Immature natural killer cell (primary cell): ENCODE results near the gene SUMO3. TPM values are rescaled to one million over a fixed set of nuclear protein-coding genes. Genes with fewer than 3 reads are reported as not detected.

Experiments used
- DNase-seq, 3 donors: peaks; one replicate each; pipeline ENCODE4 v3.0.0; 2022; ENCODE audit warnings: mixed read lengths in 1 of 3
- H3K27ac Mint-ChIP-seq, 6 donors: one replicate each; pipeline ENCODE4 v1.8.0; 2020; ENCODE audit warnings: mixed read lengths in 6 of 6, mild to moderate bottlenecking in 5 of 6, inconsistent platforms in 4 of 6, moderate library complexity in 3 of 6
- H3K27me3 Mint-ChIP-seq, 3 donors: one replicate each; pipeline ENCODE4 v1.8.0; 2020 to 2021; ENCODE audit warnings: low read depth in 3 of 3, mild to moderate bottlenecking in 3 of 3, mixed read lengths in 3 of 3, moderate library complexity in 3 of 3, inconsistent platforms in 1 of 3
- H3K36me3 Mint-ChIP-seq, 3 donors: one replicate each; pipeline ENCODE4 v1.8.0; 2020; ENCODE audit warnings: mixed read lengths in 3 of 3, inconsistent platforms in 2 of 3, mild to moderate bottlenecking in 2 of 3
- H3K4me1 Mint-ChIP-seq, 2 donors: one replicate each; pipeline ENCODE4 v1.8.0; 2020; ENCODE audit warnings: inconsistent platforms in 2 of 2, mild to moderate bottlenecking in 2 of 2, mixed read lengths in 2 of 2, moderate library complexity in 1 of 2
- H3K4me3 Mint-ChIP-seq, 5 donors: one replicate each; pipeline ENCODE4 v1.8.0; 2020; ENCODE audit warnings: mild to moderate bottlenecking in 5 of 5, mixed read lengths in 5 of 5, inconsistent platforms in 3 of 5, moderate library complexity in 3 of 5
- H3K9me3 Mint-ChIP-seq, 6 donors: one replicate each; pipeline ENCODE4 v1.8.0; 2020; ENCODE audit warnings: mild to moderate bottlenecking in 6 of 6, mixed read lengths in 6 of 6, inconsistent platforms in 4 of 6, moderate library complexity in 3 of 6
- polyA plus RNA-seq, 3 donors: library from polyadenylated mRNA; unstranded; fragments of 300-500 nt; fragmentation: Illumina TruSeq; gene quantifications; one replicate each; pipeline ENCODE4 v1.2.3, GENCODE V29; 2021

Gene SUMO3
- 10 to 100 TPM; 85.2 to 95.7 (median 87.4) TPM for polyA plus RNA-seq

DNA sequence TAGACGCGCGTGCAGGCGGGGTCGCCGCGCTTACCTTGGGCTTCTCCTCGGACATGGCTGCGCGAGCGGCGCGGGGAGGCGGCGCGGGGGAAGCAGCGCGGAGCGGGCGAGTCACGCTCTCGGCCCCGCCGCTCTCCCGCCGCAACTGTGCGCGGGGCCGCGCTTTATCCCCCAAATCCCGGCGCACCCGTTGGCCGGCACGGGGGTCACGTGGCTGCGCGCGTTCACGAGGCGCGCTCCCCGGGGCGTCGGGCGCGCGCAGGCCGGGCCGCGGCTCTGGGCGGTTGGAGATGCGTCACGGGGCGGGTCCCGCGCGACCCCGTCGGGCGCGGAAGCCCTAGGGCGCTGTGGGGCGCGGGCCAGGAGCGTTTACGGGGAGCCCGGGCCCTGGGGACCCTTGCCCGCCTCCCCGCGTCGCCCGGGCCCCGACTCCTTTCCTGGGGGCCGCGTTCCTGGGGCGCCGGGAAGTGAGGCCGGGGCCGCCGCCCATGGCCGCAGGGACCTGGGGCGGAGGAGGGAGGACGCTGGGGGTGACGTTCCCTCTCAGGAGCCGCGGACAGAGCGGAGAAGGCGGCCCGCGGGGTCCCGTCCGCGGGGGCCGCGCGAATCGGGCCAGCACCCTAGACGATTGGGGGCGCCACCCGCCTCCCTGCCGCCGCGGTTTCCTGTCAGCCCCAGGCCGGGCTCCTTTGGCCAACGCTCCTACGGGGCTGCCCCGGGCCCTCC, at the start of gene SUMO3:
SUMO3 (minus strand) TSS at position 149 of the 726 bp plus-strand sequence; CDS start at position 55, 94 bp downstream.
- H3K27me3 Mint-ChIP-seq = peaks cover 0 to 9% (median 2%) of the 10 kb centered on the region in 3 donors

DNA sequence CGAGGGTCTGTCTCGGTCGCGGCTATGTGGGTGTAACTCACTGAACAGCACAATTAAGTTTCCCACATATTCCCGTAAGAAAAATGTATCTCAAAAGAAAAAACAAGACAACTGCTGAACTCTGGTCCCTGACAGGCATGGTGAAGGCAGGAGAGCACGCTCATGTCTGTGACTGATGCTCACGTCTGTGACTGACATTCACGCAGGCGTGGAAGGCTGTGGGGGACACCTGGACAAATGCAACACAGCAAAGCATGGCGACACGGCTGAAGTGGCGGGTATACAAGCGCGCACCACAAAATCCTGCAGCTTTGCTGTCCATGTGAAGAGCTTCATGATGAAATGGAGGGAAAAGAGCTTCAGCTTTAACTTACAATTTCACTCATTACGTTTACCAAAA, 49.6 kb upstream of the SUMO3 start:
- Mint-ChIP-seq H3K27ac (peak overlapping the region; percentile 10 to 82 (median 66)), H3K9me3 (no peaks in the 10 kb centered on the region), H3K4me3 (peak overlapping the region in 4 of 5 donors; percentile 30 to 77 (median 64)), H3K27me3 (peaks cover 4 to 8% (median 8%) of the 10 kb centered on the region in 3 donors), H3K4me1 (peaks cover 87 to 88% of the 10 kb centered on the region in 2 donors), H3K36me3 (peaks cover 0 to 13% (median 0%) of the 10 kb centered on the region in 3 donors)
- DNase-seq = no peak

More for the DNA sequence above, at the start of gene SUMO3:
- Mint-ChIP-seq H3K4me3 (peak within 1 kb of the TSS; percentile 54 to 72 (median 61)), H3K4me1 (peaks cover 0 to 10% of the 10 kb centered on the region in 2 donors), H3K27ac (peak within 1 kb of the TSS in 1 of 6 donors; percentile 57), H3K36me3 (no peaks in the 10 kb centered on the region), H3K9me3 (peaks cover 4 to 14% (median 9%) of the 10 kb centered on the region in 6 donors)
- DNase-seq = peak; percentile 91 to 94 (median 94)

GRCh38 chr21:44866780-44867179, 48.9 kb upstream of the SUMO3 start:
- peaks cover 0 to 14% (median 0%) of the 10 kb centered on the region in 3 donors for H3K36me3 Mint-ChIP-seq

DNA sequence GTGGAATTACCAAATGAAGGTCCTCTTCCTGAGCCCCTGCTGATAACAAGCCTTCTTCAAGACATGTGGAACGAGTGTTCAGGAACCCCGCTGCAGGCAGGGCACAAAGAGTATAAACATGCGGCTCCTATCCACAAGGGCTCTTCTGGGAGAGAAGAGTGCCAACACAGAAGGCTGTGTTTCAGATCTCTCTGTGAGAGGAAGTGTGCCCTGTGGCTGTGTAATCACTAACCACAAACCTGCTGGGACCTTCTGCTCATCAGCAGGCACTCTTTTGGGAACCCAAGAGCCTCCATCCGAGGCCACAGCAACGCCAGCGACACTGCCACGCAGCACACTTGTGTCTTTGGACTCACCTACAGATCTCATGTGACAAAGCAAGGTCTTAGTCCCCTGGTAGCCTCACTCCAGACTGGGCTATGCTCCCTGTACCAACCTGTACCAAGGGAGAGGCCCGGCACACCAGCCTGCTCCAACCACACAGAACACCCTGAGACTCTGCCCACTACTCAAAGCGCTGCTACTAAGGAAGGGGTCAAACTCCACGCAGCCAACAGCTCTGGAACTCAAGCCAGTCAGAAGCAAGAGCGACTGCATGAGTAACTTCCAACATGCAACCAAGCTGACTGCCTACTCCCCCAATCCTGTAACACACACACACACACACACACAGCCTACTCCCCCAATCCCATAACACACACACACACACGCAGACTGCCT, 47.9 kb upstream of the SUMO3 start:
- Mint-ChIP-seq H3K4me1 (peaks cover 74 to 85% of the 10 kb centered on the region in 2 donors), H3K4me3 (peak overlapping the region; percentile 7 to 62 (median 53)), H3K36me3 (peaks cover 0 to 16% (median 3%) of the 10 kb centered on the region in 3 donors), H3K27me3 (peaks cover 4 to 11% (median 4%) of the 10 kb centered on the region in 3 donors), H3K9me3 (no peaks in the 10 kb centered on the region), H3K27ac (peak overlapping the region; percentile 1 to 68 (median 51))
- DNase-seq = no peak

More at GRCh38 chr21:44866780-44867179, 48.9 kb upstream of the SUMO3 start:
- Mint-ChIP-seq H3K4me1 (peaks cover 80 to 85% of the 10 kb centered on the region in 2 donors), H3K4me3 (peak overlapping the region in 3 of 5 donors; percentile 21 to 77 (median 71)), H3K9me3 (no peaks in the 10 kb centered on the region), H3K27me3 (peaks cover 4 to 7% (median 5%) of the 10 kb centered on the region in 3 donors), H3K27ac (peak overlapping the region in 3 of 6 donors; percentile 30 to 82 (median 51))
- no peak for DNase-seq

- Mint-ChIP-seq H3K9me3 (no peaks in the 10 kb centered on the region), H3K36me3 (peaks cover 3 to 24% (median 11%) of the 10 kb centered on the region in 3 donors), H3K27me3 (peaks cover 4 to 11% (median 4%) of the 10 kb centered on the region in 3 donors), H3K4me3 (no peak overlapping the region), H3K27ac (peak overlapping the region in 3 of 6 donors; percentile 1 to 41 (median 31)), H3K4me1 (peaks cover 54 to 78% of the 10 kb centered on the region in 2 donors)
- no peak for DNase-seq
Observed at GRCh38 chr21:44862869-44863685, 45.2 kb upstream of the SUMO3 start.

DNA sequence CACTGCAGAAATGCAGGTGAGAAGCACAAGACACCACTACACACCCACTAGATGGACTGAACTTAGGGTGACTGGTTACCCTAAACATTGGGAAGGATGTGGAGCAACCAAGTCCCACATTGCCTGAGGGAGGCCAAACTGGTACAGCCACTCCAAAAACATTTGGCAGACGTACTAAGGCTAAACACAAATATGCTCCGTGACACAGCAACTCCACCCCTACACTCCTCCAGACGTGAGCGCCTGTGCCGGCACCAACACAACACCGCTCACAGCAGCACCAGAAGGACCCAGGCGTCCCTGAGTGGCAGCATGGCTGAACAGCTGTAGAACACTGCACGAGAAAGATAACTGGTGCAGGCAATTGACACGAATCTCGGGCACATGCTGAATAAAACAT, 40.9 kb upstream of the SUMO3 start:
- Mint-ChIP-seq H3K4me3 (no peak overlapping the region), H3K36me3 (peaks cover 8 to 38% (median 30%) of the 10 kb centered on the region in 3 donors), H3K4me1 (peaks cover 39 to 79% of the 10 kb centered on the region in 2 donors), H3K27me3 (peaks cover 4 to 23% (median 11%) of the 10 kb centered on the region in 3 donors), H3K9me3 (no peaks in the 10 kb centered on the region), H3K27ac (no peak overlapping the region)
- no peak for DNase-seq

- Mint-ChIP-seq H3K9me3 (no peaks in the 10 kb centered on the region), H3K4me1 (peaks cover 40 to 79% of the 10 kb centered on the region in 2 donors), H3K4me3 (no peak overlapping the region), H3K27ac (peak overlapping the region in 1 of 6 donors; percentile 40), H3K36me3 (peaks cover 8 to 34% (median 30%) of the 10 kb centered on the region in 3 donors), H3K27me3 (peaks cover 2 to 27% (median 11%) of the 10 kb centered on the region in 3 donors)
- DNase-seq = no peak
Observed at GRCh38 chr21:44858291-44858690, 40.4 kb upstream of the SUMO3 start.

- H3K36me3 Mint-ChIP-seq = peaks cover 8 to 37% (median 30%) of the 10 kb centered on the region in 3 donors
- H3K9me3 Mint-ChIP-seq = no peaks in the 10 kb centered on the region
- H3K27ac Mint-ChIP-seq = peak overlapping the region in 1 of 6 donors; percentile 40
- peaks cover 2 to 26% (median 10%) of the 10 kb centered on the region in 3 donors for H3K27me3 Mint-ChIP-seq
- H3K4me3 Mint-ChIP-seq = no peak overlapping the region
- H3K4me1 Mint-ChIP-seq = peaks cover 45 to 87% of the 10 kb centered on the region in 2 donors
- DNase-seq = no peak
Observed at GRCh38 chr21:44857127-44857892, 39.4 kb upstream of the SUMO3 start.

DNA sequence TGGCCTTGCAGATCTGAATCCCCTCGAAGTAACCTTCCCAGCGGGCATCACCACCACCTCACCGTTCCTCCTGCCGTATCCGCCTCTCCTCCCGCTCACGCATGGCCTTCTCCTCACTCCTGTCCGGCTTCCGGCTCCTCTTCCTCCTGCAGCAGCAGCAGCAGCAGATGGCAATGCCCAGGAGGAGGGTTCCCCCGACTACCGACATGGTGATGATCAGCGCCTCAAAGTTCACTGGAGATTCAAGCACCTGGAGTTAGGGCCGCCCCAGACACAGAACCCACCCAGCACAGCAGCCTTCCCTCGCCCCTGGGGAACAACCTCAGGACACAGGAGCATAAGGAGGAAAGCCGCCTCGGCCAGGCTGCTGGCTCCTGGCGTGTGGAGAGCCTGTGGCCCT, 38.3 kb upstream of the SUMO3 start:
- peak overlapping the region in 2 of 5 donors; percentile 10 to 43 for H3K4me3 Mint-ChIP-seq
- peak overlapping the region in 5 of 6 donors; percentile 26 to 84 (median 50) for H3K27ac Mint-ChIP-seq
- H3K27me3 Mint-ChIP-seq = peaks cover 2 to 29% (median 10%) of the 10 kb centered on the region in 3 donors
- no peak for DNase-seq
- no peaks in the 10 kb centered on the region for H3K9me3 Mint-ChIP-seq
- peaks cover 53 to 88% of the 10 kb centered on the region in 2 donors for H3K4me1 Mint-ChIP-seq
- peaks cover 5 to 40% (median 38%) of the 10 kb centered on the region in 3 donors for H3K36me3 Mint-ChIP-seq

DNA sequence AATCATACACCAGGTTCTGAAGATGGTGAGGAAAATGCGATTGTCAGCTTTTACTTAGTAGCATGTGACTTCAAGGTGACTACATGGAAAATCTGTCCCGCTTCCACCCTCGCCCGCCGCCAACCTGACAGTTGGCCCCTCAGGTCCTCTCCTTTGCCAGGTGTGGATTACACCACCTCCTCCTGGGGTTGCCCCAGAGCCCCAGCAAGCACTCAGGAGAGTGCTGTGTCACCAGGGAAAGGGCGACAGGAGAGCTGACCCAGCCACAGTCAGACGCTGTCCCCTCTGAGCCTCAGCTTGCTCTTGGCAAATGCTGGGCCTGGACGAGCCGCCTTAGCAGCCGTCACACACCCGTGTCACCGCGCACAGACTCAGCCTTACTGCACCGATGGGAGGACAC, 37.7 kb upstream of the SUMO3 start:
- Mint-ChIP-seq H3K36me3 (peaks cover 5 to 44% (median 41%) of the 10 kb centered on the region in 3 donors), H3K27ac (peak overlapping the region in 5 of 6 donors; percentile 84 to 97 (median 95)), H3K27me3 (peaks cover 2 to 25% (median 10%) of the 10 kb centered on the region in 3 donors), H3K4me3 (peak overlapping the region in 2 of 5 donors; percentile 62 to 71), H3K4me1 (peaks cover 55 to 89% of the 10 kb centered on the region in 2 donors), H3K9me3 (no peaks in the 10 kb centered on the region)
- DNase-seq = no peak

GRCh38 chr21:44854664-44855446, 37.0 kb upstream of the SUMO3 start:
- Mint-ChIP-seq H3K36me3 (peaks cover 5 to 48% (median 41%) of the 10 kb centered on the region in 3 donors), H3K27ac (peak overlapping the region; percentile 84 to 97 (median 94)), H3K4me3 (peak overlapping the region; percentile 62 to 81 (median 71)), H3K4me1 (peaks cover 57 to 84% of the 10 kb centered on the region in 2 donors), H3K9me3 (no peaks in the 10 kb centered on the region), H3K27me3 (peaks cover 2 to 24% (median 10%) of the 10 kb centered on the region in 3 donors)
- peak; percentile 41 to 53 (median 44) for DNase-seq

DNA sequence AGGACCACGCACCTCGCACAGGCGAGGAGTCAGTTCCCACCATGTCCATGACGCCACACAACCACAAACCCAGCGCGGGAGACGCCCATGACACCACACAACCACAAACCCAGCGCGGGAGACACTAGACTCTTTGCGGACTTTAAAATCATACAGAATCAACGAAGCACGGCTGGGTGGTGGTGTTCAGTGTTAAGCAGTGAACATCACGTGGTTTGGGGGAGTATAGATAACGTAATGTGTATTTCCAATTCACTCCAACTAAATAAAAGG, 36.5 kb upstream of the SUMO3 start:
- no peaks in the 10 kb centered on the region for H3K9me3 Mint-ChIP-seq
- H3K4me1 Mint-ChIP-seq = peaks cover 57 to 79% of the 10 kb centered on the region in 2 donors
- peak overlapping the region; percentile 62 to 81 (median 71) for H3K4me3 Mint-ChIP-seq
- peaks cover 2 to 24% (median 10%) of the 10 kb centered on the region in 3 donors for H3K27me3 Mint-ChIP-seq
- H3K36me3 Mint-ChIP-seq = peaks cover 5 to 51% (median 38%) of the 10 kb centered on the region in 3 donors
- H3K27ac Mint-ChIP-seq = peak overlapping the region; percentile 84 to 97 (median 94)
- peak; percentile 70 to 75 (median 70) for DNase-seq
